Stimulated activated CD4-positive, alpha-beta T cell treated with anti-CD3 and anti-CD28 coated beads, Interleukin-12 subunit alpha, Interleukin-12 subunit beta, amount 100 ng/mL, for 48 hours (primary cell): ENCODE results near the gene KCNMA1.

Source experiments
- DNase-seq, 3 donors: peaks; one replicate each; pipeline ENCODE4 v3.0.0-alpha.2; 2020; ENCODE audit warnings: low read depth in 2 of 3, low spot score in 1 of 3

KCNMA1 gene

GRCh38 chr10:77380191-77380590 lies 257.4 kb downstream of the KCNMA1 start:
- DNase-seq: no peak

GRCh38 chr10:77378366-77379349 lies 258.9 kb downstream of the KCNMA1 start:
- DNase-seq: no peak

- DNase-seq: no peak
These were observed 259.8 kb downstream of the KCNMA1 start for GRCh38 chr10:77377678-77378352.

- no peak for DNase-seq
These were observed 260.6 kb downstream of the KCNMA1 start for GRCh38 chr10:77377034-77377433.

GRCh38 chr10:77374189-77374656 lies 263.4 kb downstream of the KCNMA1 start:
- DNase-seq: no peak

- no peak for DNase-seq
These were observed 265.5 kb downstream of the KCNMA1 start for GRCh38 chr10:77371848-77372799.

- no peak for DNase-seq
These were observed 266.2 kb downstream of the KCNMA1 start for GRCh38 chr10:77371421-77371820.

GRCh38 chr10:77368006-77368405 lies 269.6 kb downstream of the KCNMA1 start:
- DNase-seq: no peak

- no peak for DNase-seq
These were observed 274.4 kb downstream of the KCNMA1 start for GRCh38 chr10:77363210-77363609.

- DNase-seq: no peak
These were observed 275.8 kb downstream of the KCNMA1 start for GRCh38 chr10:77361831-77362230.

- DNase-seq: no peak
These were observed 276.2 kb downstream of the KCNMA1 start for GRCh38 chr10:77361426-77361825.

- DNase-seq: no peak
These were observed 276.8 kb downstream of the KCNMA1 start for GRCh38 chr10:77360835-77361234.

- no peak for DNase-seq
These were observed 277.6 kb downstream of the KCNMA1 start for GRCh38 chr10:77359950-77360520.

GRCh38 chr10:77359287-77359691 lies 278.3 kb downstream of the KCNMA1 start:
- no peak for DNase-seq

- no peak for DNase-seq
These were observed 279.0 kb downstream of the KCNMA1 start for GRCh38 chr10:77358656-77359055.

- no peak for DNase-seq
These were observed 279.8 kb downstream of the KCNMA1 start for GRCh38 chr10:77357611-77358310.

- no peak for DNase-seq
These were observed 280.4 kb downstream of the KCNMA1 start for GRCh38 chr10:77357185-77357584.

- DNase-seq: no peak
These were observed 281.8 kb downstream of the KCNMA1 start for GRCh38 chr10:77355844-77356243.

GRCh38 chr10:77351386-77351785 lies 286.2 kb downstream of the KCNMA1 start:
- no peak for DNase-seq

GRCh38 chr10:77350711-77351119 lies 286.9 kb downstream of the KCNMA1 start:
- DNase-seq: no peak
